ENCODE measurements around the gene RELN. TPM values are rescaled to one million over a fixed set of nuclear protein-coding genes. Genes with fewer than 3 reads are reported as not detected.

The RELN gene
- total RNA-seq, 1 experiment from 2014 or later = 0.10 TPM

DNA sequence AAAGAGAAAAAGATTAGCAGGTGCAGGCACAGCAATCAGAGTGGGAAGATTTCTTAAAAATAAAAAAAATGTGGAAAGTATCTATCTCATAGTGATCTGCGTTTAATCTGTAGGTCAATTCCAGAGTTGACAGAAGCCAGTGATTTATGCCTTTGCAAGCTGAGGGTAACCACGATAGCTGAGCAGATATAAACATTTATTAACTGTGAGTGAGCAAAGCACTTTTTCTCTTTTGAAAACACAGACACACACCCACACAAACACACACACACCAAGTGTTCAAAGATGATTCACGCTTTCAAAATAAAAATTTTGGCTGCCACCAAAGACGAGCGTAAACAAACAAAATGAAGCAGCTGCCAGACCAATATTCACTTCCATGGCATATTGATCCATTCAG is 300.2 kb downstream of the RELN start:
- intact Hi-C loops (cut with micrococcal nuclease; ENCODE audit: unreplicated experiment) = no loop called here
- ChIA-PET CTCF (interaction anchor here (0.6 kb wide), 1 partner anchor 147 kb away, joined by 3 read pairs; no protein-coding TSS in a partner anchor), POLR2A (no interaction called here)
- BruUV-seq (replicated peaks) = no TSS peak
- in situ Hi-C loops (cut with HindIII; ENCODE audit: low pct_unique_long_range_greater_than_20kb, low sequenced_read_pairs) = no loop called here
- Histone ChIP-seq H3K4me1 (ENCODE audit: control insufficient read depth, insufficient read depth, low read length) (no peaks in the 10 kb centered on the region), H3K27ac (ENCODE audit: low read length) (no peak overlapping the region), H3K27me3 (ENCODE audit: control insufficient read depth, insufficient read depth, low read length) (no peaks in the 10 kb centered on the region), H3K36me3 (ENCODE audit: control insufficient read depth, insufficient read depth, low read length) (no peaks in the 10 kb centered on the region), H3K4me3 (ENCODE audit: low read depth in 2 of 2, low read length in 2 of 2) (no peak overlapping the region), H3K9me3 (ENCODE audit: control insufficient read depth, insufficient read depth, low read depth, low read length) (no peaks in the 10 kb centered on the region)
- ATAC-seq = no peak
- no peak for TF ChIP-seq POLR2AphosphoS5 (IDR thresholded peaks at IDR 0.05; ENCODE audit: low read depth, low read length)
- TF ChIP-seq, protein P1, sequence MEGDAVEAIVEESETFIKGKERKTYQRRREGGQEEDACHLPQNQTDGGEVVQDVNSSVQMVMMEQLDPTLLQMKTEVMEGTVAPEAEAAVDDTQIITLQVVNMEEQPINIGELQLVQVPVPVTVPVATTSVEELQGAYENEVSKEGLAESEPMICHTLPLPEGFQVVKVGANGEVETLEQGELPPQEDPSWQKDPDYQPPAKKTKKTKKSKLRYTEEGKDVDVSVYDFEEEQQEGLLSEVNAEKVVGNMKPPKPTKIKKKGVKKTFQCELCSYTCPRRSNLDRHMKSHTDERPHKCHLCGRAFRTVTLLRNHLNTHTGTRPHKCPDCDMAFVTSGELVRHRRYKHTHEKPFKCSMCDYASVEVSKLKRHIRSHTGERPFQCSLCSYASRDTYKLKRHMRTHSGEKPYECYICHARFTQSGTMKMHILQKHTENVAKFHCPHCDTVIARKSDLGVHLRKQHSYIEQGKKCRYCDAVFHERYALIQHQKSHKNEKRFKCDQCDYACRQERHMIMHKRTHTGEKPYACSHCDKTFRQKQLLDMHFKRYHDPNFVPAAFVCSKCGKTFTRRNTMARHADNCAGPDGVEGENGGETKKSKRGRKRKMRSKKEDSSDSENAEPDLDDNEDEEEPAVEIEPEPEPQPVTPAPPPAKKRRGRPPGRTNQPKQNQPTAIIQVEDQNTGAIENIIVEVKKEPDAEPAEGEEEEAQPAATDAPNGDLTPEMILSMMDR (IDR thresholded peaks at IDR 0.05) = no peak
- TF ChIP-seq, protein P2, sequence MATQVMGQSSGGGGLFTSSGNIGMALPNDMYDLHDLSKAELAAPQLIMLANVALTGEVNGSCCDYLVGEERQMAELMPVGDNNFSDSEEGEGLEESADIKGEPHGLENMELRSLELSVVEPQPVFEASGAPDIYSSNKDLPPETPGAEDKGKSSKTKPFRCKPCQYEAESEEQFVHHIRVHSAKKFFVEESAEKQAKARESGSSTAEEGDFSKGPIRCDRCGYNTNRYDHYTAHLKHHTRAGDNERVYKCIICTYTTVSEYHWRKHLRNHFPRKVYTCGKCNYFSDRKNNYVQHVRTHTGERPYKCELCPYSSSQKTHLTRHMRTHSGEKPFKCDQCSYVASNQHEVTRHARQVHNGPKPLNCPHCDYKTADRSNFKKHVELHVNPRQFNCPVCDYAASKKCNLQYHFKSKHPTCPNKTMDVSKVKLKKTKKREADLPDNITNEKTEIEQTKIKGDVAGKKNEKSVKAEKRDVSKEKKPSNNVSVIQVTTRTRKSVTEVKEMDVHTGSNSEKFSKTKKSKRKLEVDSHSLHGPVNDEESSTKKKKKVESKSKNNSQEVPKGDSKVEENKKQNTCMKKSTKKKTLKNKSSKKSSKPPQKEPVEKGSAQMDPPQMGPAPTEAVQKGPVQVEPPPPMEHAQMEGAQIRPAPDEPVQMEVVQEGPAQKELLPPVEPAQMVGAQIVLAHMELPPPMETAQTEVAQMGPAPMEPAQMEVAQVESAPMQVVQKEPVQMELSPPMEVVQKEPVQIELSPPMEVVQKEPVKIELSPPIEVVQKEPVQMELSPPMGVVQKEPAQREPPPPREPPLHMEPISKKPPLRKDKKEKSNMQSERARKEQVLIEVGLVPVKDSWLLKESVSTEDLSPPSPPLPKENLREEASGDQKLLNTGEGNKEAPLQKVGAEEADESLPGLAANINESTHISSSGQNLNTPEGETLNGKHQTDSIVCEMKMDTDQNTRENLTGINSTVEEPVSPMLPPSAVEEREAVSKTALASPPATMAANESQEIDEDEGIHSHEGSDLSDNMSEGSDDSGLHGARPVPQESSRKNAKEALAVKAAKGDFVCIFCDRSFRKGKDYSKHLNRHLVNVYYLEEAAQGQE (IDR thresholded peaks at IDR 0.05; ENCODE audit: insufficient read depth in 1 of 2, low read depth in 2 of 2, low read length in 1 of 2) = no peak
- no peak for TF ChIP-seq SIN3A (IDR thresholded peaks at IDR 0.05; ENCODE audit: borderline replicate concordance, insufficient read depth, low read depth, low read length)
- no peak for TF ChIP-seq TCF7L2 (IDR thresholded peaks at IDR 0.05; ENCODE audit: low read depth, low read length)
- DNase-seq (ENCODE audit: low read depth, low spot score) = no peak

GRCh38 chr7:103687951-103688350 is 301.5 kb downstream of the RELN start:
- ATAC-seq (no peak), DNase-seq (ENCODE audit: low read depth, low spot score) (no peak)
- in situ Hi-C loops (cut with HindIII; ENCODE audit: low pct_unique_long_range_greater_than_20kb, low sequenced_read_pairs) (no loop called here), intact Hi-C loops (cut with micrococcal nuclease; ENCODE audit: unreplicated experiment) (no loop called here)
- Histone ChIP-seq H3K4me1 (ENCODE audit: control insufficient read depth, insufficient read depth, low read length) (no peaks in the 10 kb centered on the region), H3K36me3 (ENCODE audit: control insufficient read depth, insufficient read depth, low read length) (no peaks in the 10 kb centered on the region), H3K9me3 (ENCODE audit: control insufficient read depth, insufficient read depth, low read depth, low read length) (no peaks in the 10 kb centered on the region), H3K4me3 (ENCODE audit: low read depth in 2 of 2, low read length in 2 of 2) (no peak overlapping the region), H3K27me3 (ENCODE audit: control insufficient read depth, insufficient read depth, low read length) (no peaks in the 10 kb centered on the region), H3K27ac (ENCODE audit: low read length) (no peak overlapping the region)
- no TSS peak for BruUV-seq (replicated peaks)
- TF ChIP-seq SIN3A (IDR thresholded peaks at IDR 0.05; ENCODE audit: borderline replicate concordance, insufficient read depth, low read depth, low read length) (no peak), TCF7L2 (IDR thresholded peaks at IDR 0.05; ENCODE audit: low read depth, low read length) (no peak), POLR2AphosphoS5 (IDR thresholded peaks at IDR 0.05; ENCODE audit: low read depth, low read length) (no peak)
- TF ChIP-seq, protein P2 (IDR thresholded peaks at IDR 0.05; ENCODE audit: insufficient read depth in 1 of 2, low read depth in 2 of 2, low read length in 1 of 2) = no peak
- TF ChIP-seq, protein P1 (IDR thresholded peaks at IDR 0.05) = no peak
- POLR2A ChIA-PET = no interaction called here
- CTCF ChIA-PET = no interaction called here

All from Panc1 (cell line).